ENCODE data around the gene METTL2A.
A peak's percentile ranks its signal among the peaks of the same experiment; 100 is the strongest.
"Not testable (repeated sequence)": the region's sequence is repeated elsewhere in the genome, so short reads cannot be mapped to it uniquely, and the experiment has no call there.

Gene METTL2A

GRCh38 chr17:62423647-62424461 is at the start of gene METTL2A:
METTL2A (plus strand) TSS chr17:62423897; CDS start chr17:62423903, 6 bp downstream.
- H3K36me3 ChIP-seq (ENCODE audit: low read depth) = peaks cover 21% of the 10 kb centered on the region
- peak; percentile 86 for DNase-seq (ENCODE audit: low spot score)
- TF ChIP-seq CTCF (IDR thresholded peaks at IDR 0.05; ENCODE audit: poor library complexity, severe bottlenecking) = peak; percentile 9

GRCh38 chr17:62380253-62380652 is 43.4 kb upstream of the METTL2A start, which contains the start of gene EFCAB3:
EFCAB3 (plus strand) TSS chr17:62380553; CDS start chr17:62382980, 2,427 bp downstream.
- Histone ChIP-seq H3K4me1 (ENCODE audit: insufficient read depth, poor library complexity, severe bottlenecking) (no peaks in the 10 kb centered on the region), H3K9me3 (ENCODE audit: severe bottlenecking) (no peaks in the 10 kb centered on the region), H3K36me3 (ENCODE audit: low read depth) (no peaks in the 10 kb centered on the region), H3K27ac (ENCODE audit: poor library complexity, severe bottlenecking) (no peak within 1 kb of the TSS), H3K4me3 (ENCODE audit: severe bottlenecking) (no peak within 1 kb of the TSS), H3K27me3 (ENCODE audit: insufficient read depth, poor library complexity, severe bottlenecking) (peaks cover 47% of the 10 kb centered on the region)
- DNase-seq (ENCODE audit: low spot score) (no peak), ATAC-seq (ENCODE audit: low read depth) (no peak)
- no peak for TF ChIP-seq CTCF (IDR thresholded peaks at IDR 0.05; ENCODE audit: poor library complexity, severe bottlenecking)

More at GRCh38 chr17:62423647-62424461, at the start of gene METTL2A:
- H3K27ac ChIP-seq (ENCODE audit: poor library complexity, severe bottlenecking) = peak within 1 kb of the TSS; percentile 35
- not testable (repeated sequence) for H3K4me1 ChIP-seq (ENCODE audit: insufficient read depth, poor library complexity, severe bottlenecking); H3K27me3 ChIP-seq (ENCODE audit: insufficient read depth, poor library complexity, severe bottlenecking); H3K9me3 ChIP-seq (ENCODE audit: severe bottlenecking)
- peak; percentile 91 for ATAC-seq (ENCODE audit: low read depth)
- H3K4me3 ChIP-seq (ENCODE audit: severe bottlenecking) = peak within 1 kb of the TSS; percentile 94

- no peak for DNase-seq (ENCODE audit: low spot score)
Measured at GRCh38 chr17:62381561-62381960, 42.1 kb upstream of the METTL2A start.

GRCh38 chr17:62388856-62389255 is 34.8 kb upstream of the METTL2A start:
- ATAC-seq (ENCODE audit: low read depth) = no peak
- no peaks in the 10 kb centered on the region for H3K36me3 ChIP-seq (ENCODE audit: low read depth)

More at GRCh38 chr17:62381561-62381960, 42.1 kb upstream of the METTL2A start:
- Histone ChIP-seq H3K4me3 (ENCODE audit: severe bottlenecking) (no peak overlapping the region), H3K9me3 (ENCODE audit: severe bottlenecking) (no peaks in the 10 kb centered on the region), H3K4me1 (ENCODE audit: insufficient read depth, poor library complexity, severe bottlenecking) (no peaks in the 10 kb centered on the region), H3K36me3 (ENCODE audit: low read depth) (no peaks in the 10 kb centered on the region), H3K27me3 (ENCODE audit: insufficient read depth, poor library complexity, severe bottlenecking) (peaks cover 35% of the 10 kb centered on the region), H3K27ac (ENCODE audit: poor library complexity, severe bottlenecking) (no peak overlapping the region)
- ATAC-seq (ENCODE audit: low read depth) = no peak
- TF ChIP-seq CTCF (IDR thresholded peaks at IDR 0.05; ENCODE audit: poor library complexity, severe bottlenecking) = no peak

More at GRCh38 chr17:62388856-62389255, 34.8 kb upstream of the METTL2A start:
- DNase-seq (ENCODE audit: low spot score) = no peak
- Histone ChIP-seq H3K4me3 (ENCODE audit: severe bottlenecking) (no peak overlapping the region), H3K9me3 (ENCODE audit: severe bottlenecking) (no peaks in the 10 kb centered on the region), H3K4me1 (ENCODE audit: insufficient read depth, poor library complexity, severe bottlenecking) (no peaks in the 10 kb centered on the region), H3K27me3 (ENCODE audit: insufficient read depth, poor library complexity, severe bottlenecking) (peaks cover 11% of the 10 kb centered on the region), H3K27ac (ENCODE audit: poor library complexity, severe bottlenecking) (no peak overlapping the region)
- TF ChIP-seq CTCF (IDR thresholded peaks at IDR 0.05; ENCODE audit: poor library complexity, severe bottlenecking) = no peak

All from RWPE2 (cell line).